HepG2 (cell line): ENCODE data around the gene EIF2S2. TPM values are rescaled to one million over a fixed set of nuclear protein-coding genes. Genes with fewer than 3 reads are reported as not detected.

Experiments
- ADNP ChIP-seq: sonication (generic); formaldehyde crosslinking; IDR thresholded peaks from 2 replicates; pipeline ENCODE4 v1.4.0; 2020; ENCODE audit warnings: missing genetic modification reagents
- BRCA1 ChIP-seq: sonication (generic); formaldehyde crosslinking; IDR thresholded peaks from 2 replicates; pipeline ENCODE4 v1.4.0; 2020; ENCODE audit warnings: missing genetic modification reagents
- EHMT2 ChIP-seq: fragments of 200-600 bp; sonication (generic); IDR thresholded peaks from 2 replicates; pipeline ENCODE4 v1.7.0; 2017; ENCODE audit warnings: antibody characterized with exemption, low read depth, low read length, borderline replicate concordance
- FLYWCH1 ChIP-seq: sonication (generic); formaldehyde crosslinking; IDR thresholded peaks from 2 replicates; pipeline ENCODE4 v1.8.1; 2023; ENCODE audit warnings: mild to moderate bottlenecking, missing genetic modification reagents
- FOXP1 ChIP-seq, 2 experiments: fragments of 450-650 bp in 1 of 2; IDR thresholded peaks; 2 replicates each; pipeline ENCODE4 v1.6.1; 2017 to 2018; ENCODE audit warnings: antibody characterized with exemption in 1 of 2
- HBP1 ChIP-seq: IDR thresholded peaks from 2 replicates; pipeline ENCODE4 v1.6.1; 2016; ENCODE audit warnings: low read depth, control low read depth
- HHEX ChIP-seq: IDR thresholded peaks from 2 replicates; pipeline ENCODE4 v1.6.1; 2016; ENCODE audit warnings: control low read depth
- IRF2 ChIP-seq: IDR thresholded peaks from 2 replicates; pipeline ENCODE4 v1.6.1; 2018; ENCODE audit warnings: missing genetic modification reagents, missing compliant biosample characterization
- ISL2 ChIP-seq: sonication (generic); formaldehyde crosslinking; IDR thresholded peaks from 2 replicates; pipeline ENCODE4 v1.5.0; 2020; ENCODE audit warnings: missing genetic modification reagents
- KAT2B ChIP-seq: fragments of 150-350 bp; IDR thresholded peaks from 2 replicates; pipeline ENCODE4 v1.6.1; 2014; ENCODE audit warnings: low read depth, low read length, borderline replicate concordance
- NFIC ChIP-seq: IDR thresholded peaks from 2 replicates; pipeline ENCODE4 v1.6.1; 2012; ENCODE audit warnings: mild to moderate bottlenecking, low read length, inconsistent platforms
- PHB2 ChIP-seq: fragments of 450-650 bp; IDR thresholded peaks from 2 replicates; pipeline ENCODE4 v1.6.1; 2018; ENCODE audit not compliant: partially characterized antibody
- PHF8 ChIP-seq: sonication (generic); formaldehyde crosslinking; IDR thresholded peaks from 2 replicates; pipeline ENCODE4 v1.5.0; 2020; ENCODE audit warnings: missing genetic modification reagents
- POGZ ChIP-seq: sonication (generic); formaldehyde crosslinking; IDR thresholded peaks from 2 replicates; pipeline ENCODE4 v1.4.0; 2020; ENCODE audit warnings: mild to moderate bottlenecking, missing genetic modification reagents
- POLR2A ChIP-seq, 2 experiments: IDR thresholded peaks; 2 replicates each; pipeline ENCODE4 v1.6.1; 2011; ENCODE audit warnings: low read depth in 2 of 2, low read length in 2 of 2, mild to moderate bottlenecking in 1 of 2, moderate library complexity in 1 of 2; ENCODE audit not compliant: insufficient read depth in 1 of 2
- PRMT3 ChIP-seq: sonication (generic); formaldehyde crosslinking; IDR thresholded peaks from 2 replicates; pipeline ENCODE4 v1.8.1; 2022; ENCODE audit warnings: low read depth, mild to moderate bottlenecking, moderate library complexity, missing genetic modification reagents, borderline replicate concordance
- RARG ChIP-seq: sonication (generic); formaldehyde crosslinking; IDR thresholded peaks from 2 replicates; pipeline ENCODE4 v1.4.0; 2020; ENCODE audit warnings: low read depth, mild to moderate bottlenecking, missing genetic modification reagents
- REXO4 ChIP-seq: sonication (generic); formaldehyde crosslinking; IDR thresholded peaks from 2 replicates; pipeline ENCODE4 v1.8.0; 2022; ENCODE audit warnings: missing genetic modification reagents, mild to moderate bottlenecking, borderline replicate concordance
- SKIL ChIP-seq: sonication (generic); formaldehyde crosslinking; IDR thresholded peaks from 2 replicates; pipeline ENCODE4 v1.8.0; 2022; ENCODE audit warnings: missing genetic modification reagents, mild to moderate bottlenecking, moderate library complexity, borderline replicate concordance
- SMARCE1 ChIP-seq: fragments of 450-650 bp; IDR thresholded peaks from 2 replicates; pipeline ENCODE4 v1.6.1; 2017; ENCODE audit warnings: borderline replicate concordance
- SRY ChIP-seq: sonication (generic); formaldehyde crosslinking; IDR thresholded peaks from 2 replicates; pipeline ENCODE4 v1.8.0; 2022; ENCODE audit warnings: mild to moderate bottlenecking, missing genetic modification reagents
- ZFP82 ChIP-seq: sonication (generic); formaldehyde crosslinking; IDR thresholded peaks from 2 replicates; pipeline ENCODE4 v1.5.1; 2020; ENCODE audit warnings: mild to moderate bottlenecking, missing genetic modification reagents, borderline replicate concordance
- ZIK1 ChIP-seq: sonication (generic); formaldehyde crosslinking; IDR thresholded peaks from 2 replicates; pipeline ENCODE4 v1.5.0; 2020; ENCODE audit warnings: mild to moderate bottlenecking, low read depth, missing genetic modification reagents, borderline replicate concordance
- ZNF274 ChIP-seq: sonication (generic); formaldehyde crosslinking; IDR thresholded peaks from 2 replicates; pipeline ENCODE4 v1.5.1; 2020; ENCODE audit warnings: mild to moderate bottlenecking, missing genetic modification reagents
- ZNF276 ChIP-seq: sonication (generic); formaldehyde crosslinking; IDR thresholded peaks from 2 replicates; pipeline ENCODE4 v1.4.0; 2020; ENCODE audit warnings: mild to moderate bottlenecking, low read depth, missing genetic modification reagents
- ZNF343 ChIP-seq: sonication (generic); formaldehyde crosslinking; IDR thresholded peaks from 2 replicates; pipeline ENCODE4 v1.4.0; 2020; ENCODE audit warnings: mild to moderate bottlenecking, missing genetic modification reagents
- ZNF383 ChIP-seq: sonication (generic); formaldehyde crosslinking; IDR thresholded peaks from 2 replicates; pipeline ENCODE4 v1.4.0; 2020; ENCODE audit warnings: missing genetic modification reagents, mild to moderate bottlenecking, borderline replicate concordance
- ZNF510 ChIP-seq: sonication (generic); formaldehyde crosslinking; IDR thresholded peaks from 2 replicates; pipeline ENCODE4 v1.4.0; 2020; ENCODE audit warnings: low read depth, mild to moderate bottlenecking, missing genetic modification reagents
- ZNF605 ChIP-seq: sonication (generic); formaldehyde crosslinking; IDR thresholded peaks from 2 replicates; pipeline ENCODE4 v1.8.0; 2022; ENCODE audit warnings: mild to moderate bottlenecking, missing genetic modification reagents
- polyA plus RNA-seq, 8 experiments: library from polyadenylated mRNA; depleted of rRNA in 3 of 8; stranded (reverse) in 7 of 8; unstranded in 1 of 8; fragments of >200 nt; fragmentation: Illumina TruSeq in 4 of 8; extraction: Trizol in 4 of 8; gene quantifications; 2 replicates each; pipeline versions ENCODE4 v1.2.1 to v1.2.3, GENCODE V29; 2011 to 2016; ENCODE audit warnings: low read depth in 4 of 8, missing spikeins in 1 of 8, mixed read lengths in 1 of 8; ENCODE audit not compliant: insufficient read depth in 1 of 8
- total RNA-seq, 5 experiments: library from RNA; depleted of rRNA; stranded (reverse); fragments of >200 nt; fragmentation: Illumina TruSeq; extraction: Trizol; gene quantifications; 2 replicates each; pipeline ENCODE4 v1.2.3, GENCODE V29; 2016; ENCODE audit warnings: low read depth in 1 of 5

The EIF2S2 gene
- total and polyA plus RNA-seq, 2 of the 13 experiments (the other 11 are each of a cell fraction or from before 2014, with no cell fraction given): 126 to 213 TPM

GRCh38 chr20:34129518-34130162, 17.6 kb upstream of the EIF2S2 start (continued):
- no peak for TF ChIP-seq ZNF605
- TF ChIP-seq NFIC: no peak
- no peak for TF ChIP-seq RARG (CRISPR knock-in tag)
- no peak for TF ChIP-seq HHEX (CRISPR knock-in tag)
- no peak for TF ChIP-seq ADNP (CRISPR knock-in tag)
- TF ChIP-seq ISL2: no peak
- TF ChIP-seq ZNF276 (CRISPR knock-in tag): no peak
- no peak; the same call in 1 of the 2 replicates for TF ChIP-seq PRMT3
- no peak for TF ChIP-seq ZIK1 (CRISPR knock-in tag)
- TF ChIP-seq ZNF343 (CRISPR knock-in tag): no peak
- no peak for TF ChIP-seq ZNF510 (CRISPR knock-in tag)
- no peak for TF ChIP-seq POLR2A (IDR thresholded peaks at IDR 0.05; ENCODE audit: insufficient read depth in 1 of 2, low read depth in 2 of 2, low read length in 2 of 2)
- TF ChIP-seq HBP1 (CRISPR knock-in tag): no peak
- TF ChIP-seq EHMT2: no peak
- TF ChIP-seq BRCA1 (CRISPR knock-in tag): no peak
- no peak for TF ChIP-seq SMARCE1
- no peak for TF ChIP-seq PHF8 (CRISPR knock-in tag)
- no peak for TF ChIP-seq ZFP82 (CRISPR knock-in tag)
- TF ChIP-seq IRF2 (CRISPR knock-in tag): peak; percentile 76; the same call in 1 of the 2 replicates
- TF ChIP-seq ZNF383: no peak
- no peak for TF ChIP-seq SRY (CRISPR knock-in tag)
- no peak for TF ChIP-seq ZNF274
- no peak for TF ChIP-seq POGZ (CRISPR knock-in tag)
- no peak for TF ChIP-seq FLYWCH1 (CRISPR knock-in tag)
- TF ChIP-seq PHB2: no peak
- no peak for TF ChIP-seq SKIL
- TF ChIP-seq REXO4 (CRISPR knock-in tag): no peak
- TF ChIP-seq FOXP1 (IDR thresholded peaks at IDR 0.05): no peak
- TF ChIP-seq FOXP1 (CRISPR knock-in tag; IDR thresholded peaks at IDR 0.05): no peak
- TF ChIP-seq KAT2B: no peak
